Measurements from ENCODE around the gene MAFG.
A peak's percentile ranks its signal among the peaks of the same experiment; 100 is the strongest.

The MAFG gene

GRCh38 chr17:81935709-81936084 lies 8.2 kb upstream of the MAFG start:
- no peak for DNase-seq

GRCh38 chr17:81934850-81935708 lies 7.5 kb upstream of the MAFG start:
- no peak for DNase-seq

- no peak for DNase-seq
Measured at GRCh38 chr17:81934098-81934757, 6.7 kb upstream of the MAFG start.

DNA sequence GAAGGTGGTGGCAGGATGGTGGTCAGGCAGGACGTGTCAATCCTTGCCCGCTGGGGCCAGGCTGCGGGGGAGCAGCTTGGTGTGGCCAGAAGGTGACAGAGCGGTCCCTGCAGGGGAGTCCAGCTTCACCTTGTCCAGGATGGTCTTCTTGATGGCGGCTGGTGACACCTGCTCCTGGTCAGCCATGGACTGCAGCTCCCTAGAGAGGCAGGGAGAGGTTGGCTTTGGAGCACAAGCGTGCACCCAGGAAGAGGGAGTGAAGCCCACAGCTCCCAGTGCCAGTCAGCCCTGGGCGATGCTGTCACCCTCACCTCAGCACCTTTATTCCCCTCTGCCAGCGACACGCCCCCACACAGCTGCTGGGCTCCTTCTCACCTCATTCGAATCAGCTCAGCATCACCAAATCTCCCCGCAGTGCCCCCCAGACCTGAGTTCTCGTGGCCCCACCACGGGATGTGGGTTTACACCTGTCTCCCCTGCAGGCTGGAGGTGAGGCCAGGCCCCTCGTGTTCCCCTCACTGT lies 5.7 kb upstream of the MAFG start:
- no peak for DNase-seq

DNA sequence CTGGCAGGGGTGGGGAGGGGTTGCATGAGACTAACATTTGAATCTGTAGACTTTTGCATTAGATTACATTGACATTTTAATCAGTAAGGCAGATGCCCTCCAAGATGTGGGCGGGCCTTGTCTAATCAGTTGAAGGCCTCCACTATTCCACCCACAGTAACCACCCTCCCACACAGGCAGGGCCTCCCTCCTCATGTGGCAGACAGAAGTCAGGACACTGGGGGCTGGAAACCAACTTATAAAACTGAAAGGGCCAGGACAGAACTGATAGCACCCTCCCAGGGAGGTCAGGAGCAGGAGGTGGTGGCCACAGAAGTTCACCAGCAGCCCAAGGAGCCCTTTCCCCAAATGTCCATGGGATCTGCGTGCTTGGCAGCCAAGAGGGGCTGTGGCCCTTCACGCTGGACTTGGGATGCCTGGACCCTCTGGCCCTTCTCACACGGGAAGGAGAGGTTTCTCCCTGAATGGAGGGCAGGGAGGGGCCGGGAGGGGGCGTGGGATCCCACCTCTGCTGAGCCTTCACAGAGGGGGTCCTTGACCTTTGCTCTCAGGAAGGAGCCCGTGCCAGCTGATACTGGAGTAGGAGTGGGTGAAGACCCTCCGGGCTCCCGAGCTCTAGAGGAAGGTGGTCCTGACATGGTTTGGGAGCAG lies 4.9 kb upstream of the MAFG start:
- DNase-seq, result no peak

DNA sequence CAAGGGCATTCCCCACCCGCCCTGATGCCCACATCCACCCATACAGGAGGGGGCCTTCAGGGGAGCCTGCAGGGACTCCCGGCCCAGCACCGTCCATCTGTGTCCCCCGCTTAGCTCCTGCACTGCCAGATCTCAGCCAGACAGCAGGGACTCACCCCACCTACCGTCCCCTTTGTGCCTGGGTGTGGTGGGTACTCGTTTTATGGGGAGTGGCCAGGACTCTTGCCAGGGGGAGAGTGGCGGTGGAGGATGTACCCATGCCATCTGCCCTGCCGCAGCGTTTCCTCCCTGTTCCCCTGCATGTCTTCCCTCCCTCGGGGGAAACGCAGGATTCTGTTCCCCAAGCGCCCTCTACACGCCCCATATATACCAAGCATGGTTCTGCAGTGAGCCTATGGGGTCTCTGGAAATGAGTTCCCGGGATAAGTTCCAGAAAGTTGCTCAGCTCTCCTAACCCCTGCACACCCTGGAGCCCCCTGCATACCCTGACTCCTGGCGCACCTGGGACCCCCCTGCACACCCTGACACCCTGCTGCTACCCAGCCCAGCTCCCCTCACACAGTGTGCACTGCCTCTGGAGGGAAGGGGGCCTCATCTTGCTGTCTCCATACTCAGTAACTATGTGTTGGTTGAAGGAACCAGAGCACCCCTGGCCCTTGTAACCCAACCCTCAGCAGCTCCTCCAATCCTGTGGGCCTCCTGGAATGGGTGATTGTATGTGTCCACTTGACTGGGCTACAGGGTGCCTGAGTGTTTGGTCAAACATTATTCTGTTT lies 4.2 kb upstream of the MAFG start:
- DNase-seq, result no peak

DNA sequence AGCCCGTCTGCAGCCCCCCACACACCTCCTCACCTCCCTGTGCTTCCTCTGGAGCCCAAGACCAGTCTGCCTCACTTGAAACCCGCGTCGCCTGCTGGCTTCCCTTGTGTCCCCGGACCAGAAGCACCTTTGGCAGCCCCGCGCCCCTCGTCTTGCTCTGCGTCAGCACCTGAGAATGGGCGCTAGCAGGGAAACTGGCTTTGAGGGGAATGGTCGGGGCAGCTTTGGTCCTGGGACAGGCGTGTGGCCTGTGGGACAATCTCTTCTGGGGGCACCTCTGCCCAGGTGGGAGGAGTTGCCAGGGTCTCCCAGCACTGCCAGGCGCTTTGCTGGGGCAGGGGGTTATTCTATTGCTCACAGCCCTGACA lies 3.6 kb upstream of the MAFG start:
- DNase-seq, result no peak

DNA sequence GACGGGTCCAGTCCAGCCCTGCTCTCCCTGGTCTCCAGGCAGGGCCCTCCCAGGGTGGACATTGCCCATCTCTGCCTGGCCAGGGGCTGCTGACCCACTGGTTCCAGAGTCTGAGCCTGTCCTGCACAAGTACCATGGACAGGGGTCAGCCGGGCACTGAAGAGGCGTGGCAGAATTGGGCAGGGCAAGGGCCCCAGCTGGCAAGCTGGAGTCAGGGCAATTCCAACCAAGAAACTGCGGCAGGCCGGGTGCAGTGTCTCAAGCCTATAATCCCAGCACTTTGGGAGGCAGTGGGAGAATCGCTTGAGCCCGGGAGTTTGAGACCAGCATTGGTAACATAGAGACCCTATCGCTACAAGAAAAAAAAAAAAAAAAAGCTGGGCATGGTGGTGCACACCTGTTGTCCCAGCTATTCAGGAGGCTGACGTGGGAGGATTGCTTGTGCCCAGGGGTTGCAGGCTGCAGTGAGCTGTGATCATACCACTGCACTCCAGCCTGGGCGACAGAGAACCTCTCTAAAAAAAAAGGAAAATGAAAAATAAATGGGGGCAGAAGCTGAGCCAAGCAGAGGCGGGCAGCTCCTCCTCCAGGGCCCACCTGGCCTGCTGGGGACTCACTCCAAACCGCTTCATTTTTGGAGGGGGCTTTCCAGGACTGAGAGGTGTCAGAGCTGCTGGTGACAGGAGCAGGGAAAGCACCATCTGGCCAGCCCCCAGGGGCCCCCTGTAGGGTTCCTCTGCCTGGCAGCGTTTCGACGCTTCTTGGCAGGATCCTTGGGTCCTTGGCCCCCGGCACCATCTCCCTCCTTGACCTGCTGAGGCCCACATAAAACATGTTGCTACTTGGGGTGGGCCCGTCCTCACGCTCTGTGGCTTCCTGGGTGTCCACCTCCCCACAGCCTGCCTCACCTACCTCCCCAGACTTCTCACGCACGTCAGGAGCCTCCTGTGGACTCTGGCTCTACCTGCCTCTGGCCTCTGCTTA lies 2.9 kb upstream of the MAFG start:
- no peak for DNase-seq

- DNase-seq, result no peak
Measured at GRCh38 chr17:81929253-81930141, 2.0 kb upstream of the MAFG start.

DNA sequence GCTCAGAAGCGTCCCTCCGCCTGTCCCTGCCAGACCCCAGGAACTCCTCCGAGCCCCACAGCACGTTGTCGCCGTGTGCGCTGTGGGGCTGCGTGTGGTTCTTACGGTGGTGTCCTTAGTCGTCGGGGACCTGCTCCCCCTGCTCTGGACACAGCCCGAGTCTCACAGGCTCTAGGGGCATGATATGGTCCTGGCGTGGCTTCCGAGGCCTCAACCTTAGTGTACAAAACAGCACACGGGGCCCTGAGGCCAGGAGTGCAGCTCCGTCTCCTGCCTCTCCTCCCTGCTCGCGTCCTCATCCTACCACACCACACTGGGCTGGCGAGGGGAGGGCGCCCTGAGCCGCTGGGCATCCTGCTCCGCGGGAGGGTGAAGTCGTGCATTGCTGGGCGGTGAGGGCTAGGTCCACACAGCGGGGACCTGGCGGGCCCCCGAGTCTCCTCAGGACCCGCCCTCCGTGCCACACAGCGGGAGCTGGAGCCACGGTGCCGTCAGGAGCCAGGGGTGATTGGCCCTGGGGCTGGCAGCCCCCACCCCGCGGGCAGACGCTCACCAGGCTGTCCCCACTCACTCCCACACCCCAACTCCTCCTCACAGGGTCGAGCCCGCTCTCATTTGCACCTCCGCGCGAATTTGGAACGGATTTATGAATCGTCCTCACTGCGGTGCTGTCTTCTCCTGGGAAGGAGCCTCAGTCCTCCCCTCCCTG lies 1.2 kb upstream of the MAFG start:
- DNase-seq, result no peak

DNA sequence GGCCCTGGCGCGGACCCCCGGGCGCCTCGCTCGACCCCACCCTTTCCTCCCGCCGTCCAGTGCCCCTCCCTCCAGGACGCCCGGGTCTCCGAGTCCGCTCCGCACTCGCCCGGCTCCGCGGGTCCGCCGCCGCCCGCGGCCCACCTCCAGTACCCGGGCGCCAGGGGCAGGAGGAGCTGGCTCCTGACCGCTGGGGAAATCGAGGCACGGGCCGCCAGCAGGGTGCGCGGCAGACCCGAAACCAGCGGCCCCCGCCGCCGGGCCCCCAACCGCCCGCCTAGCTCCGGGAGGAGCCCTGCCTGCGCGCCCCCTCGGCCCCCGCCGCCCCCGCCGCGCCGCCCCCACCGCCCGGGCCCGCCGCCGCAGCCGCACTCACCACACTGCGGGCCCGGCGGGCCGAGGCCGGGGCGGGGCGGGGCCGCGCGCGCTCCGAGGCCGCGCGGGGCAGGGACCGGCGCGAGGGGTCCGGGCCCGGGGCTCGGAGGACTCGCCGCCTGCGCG lies 333 bp downstream of the MAFG start:
- DNase-seq, result no peak

DNA sequence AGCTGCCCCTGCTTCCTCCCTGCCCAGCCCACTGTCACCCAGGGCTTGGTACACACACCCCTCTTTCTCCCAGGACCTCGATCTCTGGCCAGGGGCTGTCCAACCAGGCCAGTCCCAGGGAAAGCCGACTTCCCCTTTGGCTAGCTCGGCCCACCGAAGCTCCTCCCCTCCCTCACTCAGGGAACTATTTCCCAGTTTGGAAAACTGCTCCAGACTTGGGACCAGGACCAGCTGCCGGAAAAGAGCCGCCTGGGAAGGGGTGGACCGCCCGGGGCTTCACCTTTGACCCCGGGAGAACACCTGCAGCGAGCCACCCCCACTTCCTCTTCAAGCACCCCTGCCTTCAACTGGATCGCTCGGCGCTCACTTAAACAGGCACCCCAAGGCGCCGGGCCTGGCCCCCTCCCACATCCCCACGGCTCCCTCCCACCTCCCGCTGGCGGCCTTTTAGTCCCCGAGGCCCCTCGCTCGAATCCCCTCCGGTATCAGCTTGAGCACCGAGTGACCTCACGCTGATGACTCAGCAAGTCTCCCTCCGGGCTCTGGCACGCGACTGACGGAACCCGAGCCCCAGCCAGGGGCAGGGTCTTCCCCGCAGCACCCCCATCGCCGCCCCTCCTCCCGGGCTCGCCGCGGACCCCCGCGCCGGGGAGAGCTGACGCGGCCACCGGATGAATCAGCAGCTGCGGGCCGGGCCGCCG lies 934 bp downstream of the MAFG start:
- DNase-seq, result peak; percentile 76

GRCh38 chr17:81925860-81926450 lies 1.6 kb downstream of the MAFG start:
- DNase-seq, result no peak

- no peak for DNase-seq
Measured at GRCh38 chr17:81924557-81925532, 2.7 kb downstream of the MAFG start.

- no peak for DNase-seq
Measured at GRCh38 chr17:81923302-81924260, 4.0 kb downstream of the MAFG start.

All from stimulated activated CD4-positive, alpha-beta T cell treated with anti-CD3 and anti-CD28 coated beads, Interleukin-4, amount 100 ng/mL, for 24 hours (primary cell).